ENCODE data around the gene OCA2.

DNA sequence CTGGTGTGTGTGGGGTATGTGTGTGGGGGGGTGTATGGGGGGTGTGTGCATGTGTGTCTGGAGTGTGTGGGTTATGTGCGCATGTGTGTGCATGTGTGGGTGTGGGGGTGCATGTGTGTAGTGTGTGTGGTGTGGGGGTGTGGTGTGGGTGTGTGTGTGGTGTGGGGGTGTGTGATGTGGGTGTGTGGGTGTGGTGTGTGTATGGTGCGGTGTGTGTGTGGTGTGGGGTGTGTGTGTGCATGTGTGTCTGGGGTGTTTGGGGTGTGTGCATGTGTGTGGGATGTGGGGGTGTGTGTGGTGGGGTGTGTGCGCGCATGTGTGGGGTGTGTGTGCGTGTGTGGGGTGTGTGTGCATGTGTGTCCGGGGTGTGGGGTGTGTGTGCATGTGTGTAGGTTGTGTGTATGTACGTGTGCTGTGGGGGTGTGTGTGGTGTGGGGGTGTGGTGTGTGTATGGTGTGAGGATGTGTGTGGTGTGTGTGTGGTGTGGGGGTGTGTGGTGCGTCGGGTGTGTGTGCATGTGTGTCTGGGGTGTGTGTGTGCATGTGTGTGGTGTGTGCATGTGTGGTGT is 6.2 kb upstream of the OCA2 start:
- TF ChIP-seq EP300 (IDR thresholded peaks at IDR 0.05) (no peak), POLR2A (IDR thresholded peaks at IDR 0.05; ENCODE audit: low read depth) (no peak), POLR2AphosphoS5 (IDR thresholded peaks at IDR 0.05) (no peak)
- TF ChIP-seq, protein P1, sequence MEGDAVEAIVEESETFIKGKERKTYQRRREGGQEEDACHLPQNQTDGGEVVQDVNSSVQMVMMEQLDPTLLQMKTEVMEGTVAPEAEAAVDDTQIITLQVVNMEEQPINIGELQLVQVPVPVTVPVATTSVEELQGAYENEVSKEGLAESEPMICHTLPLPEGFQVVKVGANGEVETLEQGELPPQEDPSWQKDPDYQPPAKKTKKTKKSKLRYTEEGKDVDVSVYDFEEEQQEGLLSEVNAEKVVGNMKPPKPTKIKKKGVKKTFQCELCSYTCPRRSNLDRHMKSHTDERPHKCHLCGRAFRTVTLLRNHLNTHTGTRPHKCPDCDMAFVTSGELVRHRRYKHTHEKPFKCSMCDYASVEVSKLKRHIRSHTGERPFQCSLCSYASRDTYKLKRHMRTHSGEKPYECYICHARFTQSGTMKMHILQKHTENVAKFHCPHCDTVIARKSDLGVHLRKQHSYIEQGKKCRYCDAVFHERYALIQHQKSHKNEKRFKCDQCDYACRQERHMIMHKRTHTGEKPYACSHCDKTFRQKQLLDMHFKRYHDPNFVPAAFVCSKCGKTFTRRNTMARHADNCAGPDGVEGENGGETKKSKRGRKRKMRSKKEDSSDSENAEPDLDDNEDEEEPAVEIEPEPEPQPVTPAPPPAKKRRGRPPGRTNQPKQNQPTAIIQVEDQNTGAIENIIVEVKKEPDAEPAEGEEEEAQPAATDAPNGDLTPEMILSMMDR (IDR thresholded peaks at IDR 0.05): no peak
